GM21528 (cell line): ENCODE measurements around the gene FAM83F.
"Not testable (repeated sequence)": the region's sequence is repeated elsewhere in the genome, so short reads cannot be mapped to it uniquely, and the experiment has no call there.

Experiments used
- ATAC-seq: cut with Tn5 transposase; IDR thresholded peaks from one replicate; pipeline ENCODE4 v1.9.1; 2021; ENCODE audit warnings: mild to moderate bottlenecking, moderate library complexity; ENCODE audit not compliant: unreplicated experiment, low FRiP score

Gene FAM83F

DNA sequence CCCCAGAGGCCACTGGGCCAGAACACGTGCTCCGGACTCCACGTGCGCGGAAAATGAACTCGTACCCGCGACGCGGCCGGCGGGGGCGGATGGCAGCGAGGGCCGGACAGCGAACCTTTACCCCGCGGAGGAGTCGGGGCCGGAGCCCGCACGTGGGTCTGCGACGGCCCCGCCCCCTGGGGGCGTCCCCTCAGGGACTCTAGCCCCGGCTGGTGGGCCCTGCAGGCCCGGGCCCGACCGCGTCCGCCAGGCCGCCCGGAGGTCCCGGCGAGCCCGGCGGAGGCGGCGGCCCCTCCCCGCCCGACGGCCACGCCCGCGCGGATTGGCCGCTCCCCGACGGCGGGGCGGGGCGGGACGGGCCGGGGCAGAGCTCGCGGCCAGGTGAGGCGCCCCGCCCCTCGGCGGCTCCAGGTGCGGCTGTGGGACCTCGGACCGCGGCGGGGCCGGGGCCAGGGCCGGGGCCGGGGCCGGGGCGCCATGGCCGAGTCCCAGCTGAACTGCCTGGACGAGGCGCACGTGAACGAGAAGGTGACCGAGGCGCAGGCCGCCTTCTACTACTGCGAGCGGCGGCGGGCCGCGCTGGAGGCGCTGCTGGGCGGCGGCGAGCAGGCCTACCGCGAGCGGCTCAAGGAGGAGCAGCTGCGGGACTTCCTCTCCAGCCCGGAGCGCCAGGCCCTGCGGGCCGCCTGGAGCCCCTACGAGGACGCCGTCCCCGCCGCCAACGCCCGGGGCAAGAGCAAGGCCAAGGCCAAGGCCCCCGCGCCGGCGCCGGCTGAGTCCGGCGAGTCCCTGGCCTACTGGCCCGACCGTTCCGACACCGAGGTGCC is at the start of gene FAM83F:
TSS of gene FAM83F (plus strand) at position 389 of the 827 bp plus-strand sequence. CDS start at position 478, 89 bp downstream.
- ATAC-seq: no peak

DNA sequence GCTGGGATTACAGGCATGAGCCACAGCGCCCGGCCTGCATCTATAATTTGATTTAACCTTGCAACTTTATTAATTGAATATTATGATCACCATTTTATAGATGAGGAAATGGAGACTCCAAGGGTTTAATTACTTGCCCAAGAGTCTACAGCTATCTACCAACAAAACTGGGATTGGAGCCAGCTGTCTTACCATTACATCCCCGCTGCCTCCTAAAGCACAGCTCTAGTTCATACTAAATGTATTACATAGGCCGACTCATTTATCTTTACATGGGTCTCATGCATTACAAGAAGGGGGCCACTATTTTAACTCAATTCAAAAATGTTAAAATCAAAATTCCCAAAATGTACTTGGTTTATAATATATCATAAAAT is 48.6 kb upstream of the FAM83F start:
- ATAC-seq: no peak

DNA sequence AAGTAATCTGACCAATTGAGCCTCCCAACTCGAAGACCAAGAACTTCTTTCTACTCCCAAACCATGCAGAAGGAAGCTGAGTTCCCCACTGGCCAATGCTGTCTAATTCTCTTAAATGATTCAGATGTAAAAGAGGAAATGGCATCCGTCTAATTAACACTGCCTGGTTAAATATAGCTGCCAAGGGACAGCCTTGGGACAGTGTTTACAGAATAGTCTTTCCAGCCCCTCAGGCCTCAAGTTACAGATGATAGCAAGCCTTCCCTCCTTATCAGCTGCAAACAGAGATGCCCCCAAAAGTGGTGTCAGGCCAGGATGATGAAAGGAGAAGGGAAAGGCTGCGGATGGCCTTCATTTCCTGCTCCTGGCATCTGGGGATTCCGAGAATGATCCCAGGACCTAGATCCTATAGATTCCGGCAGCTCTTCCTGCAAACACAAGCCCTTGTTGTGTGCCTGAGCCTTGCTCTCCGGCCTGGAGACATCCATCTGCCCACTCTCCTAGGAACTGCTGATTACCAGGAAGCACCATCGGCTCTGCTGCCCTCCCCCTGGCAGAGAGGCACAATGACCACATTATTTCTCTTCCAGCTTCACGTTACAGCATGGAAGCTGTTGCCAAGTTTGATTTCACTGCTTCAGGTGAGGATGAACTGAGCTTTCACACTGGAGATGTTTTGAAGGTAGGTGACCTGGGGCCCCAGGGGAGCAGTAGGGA is 48.1 kb upstream of the FAM83F start:
- no peak for ATAC-seq

DNA sequence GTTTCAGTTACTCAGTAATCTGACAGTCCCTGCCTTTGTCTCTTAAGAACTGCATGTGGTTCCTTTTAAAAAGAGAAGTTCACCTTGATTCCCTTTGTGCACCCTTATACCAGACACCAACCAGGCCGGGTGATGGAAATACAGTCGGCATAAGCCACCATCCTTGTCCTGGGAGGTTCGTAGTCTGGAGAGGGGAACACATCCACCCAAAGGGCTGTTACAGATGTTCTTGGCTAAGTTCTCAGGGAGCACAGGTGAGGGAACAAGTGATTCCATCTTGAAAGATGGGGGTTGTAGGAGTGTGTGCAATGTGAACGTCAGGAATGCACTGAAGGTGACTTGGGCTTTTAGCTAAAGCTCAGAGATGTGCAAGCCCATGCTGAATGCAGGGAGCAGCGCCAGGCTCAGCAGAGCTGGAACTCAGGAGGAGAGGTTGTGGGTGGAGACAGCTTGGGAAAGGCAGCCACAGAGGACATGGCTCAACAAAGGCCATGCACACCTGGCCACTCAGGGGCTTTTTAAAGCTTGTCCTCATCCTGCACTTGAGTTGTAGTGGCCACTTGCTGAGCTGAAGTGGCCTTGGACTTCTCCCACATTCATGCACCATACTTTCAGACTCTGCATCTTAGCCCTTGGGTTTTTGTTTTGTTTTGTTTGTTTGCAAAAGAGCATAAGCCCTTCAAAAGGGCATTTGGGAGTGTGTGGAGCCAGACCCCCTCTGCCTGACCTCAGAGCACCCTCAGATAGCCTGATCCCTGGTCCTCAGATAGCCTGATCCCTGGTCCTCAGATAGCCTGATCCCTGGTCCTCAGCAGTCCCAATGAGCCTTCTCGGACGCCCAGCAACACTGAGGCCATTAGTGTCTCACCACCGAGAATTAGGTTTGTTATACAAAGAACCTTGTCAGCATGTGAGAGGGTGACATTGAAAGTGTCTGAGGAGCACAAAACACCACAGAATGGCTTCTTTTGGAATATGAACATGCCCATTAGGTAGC is 47.2 kb upstream of the FAM83F start:
- no peak for ATAC-seq

DNA sequence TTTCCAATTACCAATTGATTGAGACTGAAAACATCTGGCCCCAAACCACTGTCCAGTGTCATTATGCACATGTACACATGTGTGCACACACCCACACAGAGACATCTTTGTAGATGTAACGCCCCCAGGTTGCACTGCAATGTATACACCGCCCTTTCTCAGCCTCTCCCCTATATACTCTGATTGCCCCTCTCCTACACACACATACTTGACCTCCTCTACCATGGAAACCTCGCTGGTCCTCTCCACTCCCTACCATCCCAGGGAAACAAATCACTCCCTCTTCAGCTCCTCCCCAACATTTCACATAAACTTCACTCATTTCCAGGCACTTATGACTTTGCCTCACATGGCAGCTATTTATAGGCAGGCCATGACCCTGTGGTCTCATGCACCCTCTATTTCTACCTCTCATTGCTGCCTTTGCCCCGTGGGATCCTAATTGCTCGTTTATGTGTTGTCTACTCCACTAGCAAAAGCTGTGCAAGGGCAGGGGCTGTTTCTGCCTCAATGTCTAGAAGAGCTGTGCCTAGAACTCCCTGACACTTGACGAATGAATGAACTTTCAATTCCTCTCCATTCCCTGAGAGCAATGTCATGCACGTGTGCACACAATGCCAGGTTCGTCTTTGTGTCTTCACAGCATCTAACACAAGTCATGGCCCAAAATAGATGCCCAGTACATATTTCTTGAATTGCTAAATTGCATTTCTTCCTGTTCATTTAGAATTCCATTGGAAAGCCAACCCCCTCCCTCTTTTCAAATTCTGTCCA is 44.6 kb upstream of the FAM83F start:
- no peak for ATAC-seq

DNA sequence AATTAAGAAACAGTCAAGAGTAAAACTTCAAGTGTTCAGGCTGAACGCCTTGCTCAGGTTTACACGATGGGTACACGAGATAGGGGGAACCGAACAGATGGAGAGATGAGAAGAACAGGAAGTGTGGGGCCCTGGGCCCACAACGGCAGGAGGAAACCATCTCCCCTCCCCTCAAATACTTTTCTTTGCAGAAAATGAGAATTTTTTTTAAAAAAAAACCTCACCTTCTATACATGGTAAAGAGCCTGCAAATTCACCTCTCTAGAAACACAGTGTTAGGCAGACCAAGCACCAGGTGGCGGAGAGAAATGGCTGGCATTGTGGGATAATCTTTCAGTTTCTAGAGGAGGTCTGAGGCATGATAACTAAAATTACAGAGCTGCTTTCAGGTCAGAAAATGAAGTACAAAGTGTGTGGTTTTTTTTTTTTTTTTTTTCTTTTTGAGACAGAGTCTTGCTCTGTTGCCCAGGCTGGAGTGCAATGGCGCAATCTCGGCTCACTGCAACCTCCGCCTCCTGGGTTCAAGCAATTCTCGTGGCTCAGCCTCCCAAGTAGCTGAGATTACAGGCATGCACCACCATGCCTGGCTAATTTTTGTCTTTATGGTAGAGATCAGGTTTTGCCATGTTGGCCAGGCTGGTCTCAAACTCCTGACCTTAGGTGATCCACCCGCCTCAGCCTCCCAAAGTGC is 43.0 kb upstream of the FAM83F start:
- not testable (repeated sequence) for ATAC-seq

DNA sequence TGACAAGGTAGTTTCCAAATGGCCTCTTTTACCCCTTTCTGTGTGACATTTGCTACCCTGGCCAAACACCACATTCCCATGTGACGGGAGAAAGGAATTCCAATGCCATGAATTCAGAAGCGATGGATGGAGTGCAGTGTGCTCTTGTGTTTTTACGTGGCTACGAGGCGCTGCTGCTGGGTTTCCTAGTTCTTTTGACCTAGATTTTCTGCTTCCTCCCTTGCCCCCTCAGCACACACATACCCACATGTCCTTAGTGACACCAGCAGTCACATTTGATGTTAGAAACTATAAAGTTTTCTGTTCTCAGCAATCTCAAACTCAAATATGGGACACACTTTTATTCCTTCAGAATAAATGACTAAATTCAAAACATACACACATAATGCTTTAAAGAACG is 42.4 kb upstream of the FAM83F start:
- no peak for ATAC-seq

DNA sequence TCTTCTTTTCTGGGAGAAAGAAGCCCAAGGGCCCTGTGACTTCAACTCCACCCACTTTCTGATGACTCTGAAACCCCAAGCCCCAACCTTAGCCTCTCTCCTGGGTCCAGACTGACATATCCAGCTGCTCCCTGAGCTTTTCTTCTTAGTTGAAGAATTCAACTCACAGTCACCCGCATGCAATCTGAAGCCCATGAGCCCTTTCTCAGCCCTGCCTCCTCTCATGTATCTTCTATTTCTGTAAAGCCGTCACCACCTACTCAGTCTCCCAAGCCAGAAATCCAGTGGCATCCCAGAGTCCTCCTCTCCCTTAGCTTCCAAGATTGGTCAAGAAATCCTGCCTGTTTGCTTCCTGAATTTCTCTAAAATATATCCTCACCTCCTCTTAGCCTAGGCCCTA is 41.7 kb upstream of the FAM83F start:
- ATAC-seq: no peak

DNA sequence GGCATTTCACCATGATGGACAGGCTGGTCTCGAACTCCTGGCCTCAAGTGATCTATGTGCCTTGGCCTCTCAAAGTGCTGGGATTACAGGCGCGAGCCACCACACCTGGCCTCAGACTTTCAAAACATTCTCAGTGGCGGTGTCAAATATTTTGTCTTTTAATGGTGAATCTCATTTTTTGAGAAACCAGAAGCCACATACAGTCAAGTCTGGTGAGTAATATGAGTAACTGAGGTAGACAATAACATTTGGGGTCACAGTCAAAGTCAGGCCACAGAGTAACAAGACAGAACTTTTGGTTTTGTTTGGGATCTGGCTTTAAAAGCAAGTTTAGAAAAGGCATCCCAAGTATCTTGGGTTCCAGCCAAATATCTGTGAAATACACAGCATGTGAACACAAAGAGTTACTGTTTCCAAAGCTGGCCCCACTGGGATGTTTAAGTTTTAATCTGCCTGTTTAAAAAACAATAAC is 40.1 kb upstream of the FAM83F start:
- ATAC-seq: no peak

DNA sequence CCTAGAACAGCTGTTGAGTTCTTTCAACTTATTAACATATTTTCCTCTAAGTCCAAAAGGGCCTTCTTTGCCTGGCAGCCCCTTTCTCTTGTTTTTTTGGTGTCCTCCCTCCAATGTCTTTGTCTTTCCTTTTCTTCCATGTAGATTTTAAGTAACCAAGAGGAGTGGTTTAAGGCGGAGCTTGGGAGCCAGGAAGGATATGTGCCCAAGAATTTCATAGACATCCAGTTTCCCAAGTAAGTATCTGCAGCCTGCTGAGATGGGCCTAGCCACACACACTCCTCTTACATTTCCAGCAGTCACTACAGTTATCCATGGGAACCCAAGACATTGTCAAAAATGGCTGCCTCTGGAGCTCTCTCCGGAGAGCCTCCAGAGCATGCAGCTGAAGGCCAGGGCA is 39.1 kb upstream of the FAM83F start:
- no peak for ATAC-seq

DNA sequence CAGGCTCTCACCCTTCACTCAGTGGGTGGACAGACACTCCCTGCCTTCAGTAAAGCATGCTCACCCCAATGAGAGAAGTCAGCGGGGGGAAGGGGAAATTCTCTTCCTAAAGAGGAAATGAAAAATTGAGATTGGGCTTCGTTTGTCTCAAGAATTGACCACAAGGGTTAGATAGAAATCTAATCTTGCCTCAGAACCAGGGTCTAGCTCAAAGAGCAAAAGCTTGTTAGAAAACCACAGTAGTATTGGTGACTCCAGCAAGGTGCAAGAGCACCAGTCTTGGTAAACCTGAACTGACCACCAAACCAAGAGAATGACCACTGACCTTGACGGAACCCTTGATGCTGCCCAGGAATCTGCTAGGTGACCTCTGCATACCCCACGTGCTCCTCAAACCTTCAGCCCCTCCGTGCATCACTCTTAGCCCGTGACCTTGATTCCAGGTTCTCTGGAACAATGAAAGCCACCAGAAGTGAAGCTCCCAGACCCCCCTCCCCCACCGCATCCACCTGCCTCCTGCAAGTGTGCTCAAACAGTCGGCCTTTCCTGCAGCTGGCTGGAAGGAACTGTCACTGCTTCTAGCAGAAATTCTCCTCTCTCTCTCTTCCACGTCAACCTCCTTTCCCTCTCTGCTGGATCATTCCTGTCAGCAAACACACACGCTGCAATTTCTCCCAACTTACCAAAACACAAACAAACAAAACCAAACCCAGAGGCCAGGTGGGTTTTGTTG is 37.7 kb upstream of the FAM83F start:
- no peak for ATAC-seq

DNA sequence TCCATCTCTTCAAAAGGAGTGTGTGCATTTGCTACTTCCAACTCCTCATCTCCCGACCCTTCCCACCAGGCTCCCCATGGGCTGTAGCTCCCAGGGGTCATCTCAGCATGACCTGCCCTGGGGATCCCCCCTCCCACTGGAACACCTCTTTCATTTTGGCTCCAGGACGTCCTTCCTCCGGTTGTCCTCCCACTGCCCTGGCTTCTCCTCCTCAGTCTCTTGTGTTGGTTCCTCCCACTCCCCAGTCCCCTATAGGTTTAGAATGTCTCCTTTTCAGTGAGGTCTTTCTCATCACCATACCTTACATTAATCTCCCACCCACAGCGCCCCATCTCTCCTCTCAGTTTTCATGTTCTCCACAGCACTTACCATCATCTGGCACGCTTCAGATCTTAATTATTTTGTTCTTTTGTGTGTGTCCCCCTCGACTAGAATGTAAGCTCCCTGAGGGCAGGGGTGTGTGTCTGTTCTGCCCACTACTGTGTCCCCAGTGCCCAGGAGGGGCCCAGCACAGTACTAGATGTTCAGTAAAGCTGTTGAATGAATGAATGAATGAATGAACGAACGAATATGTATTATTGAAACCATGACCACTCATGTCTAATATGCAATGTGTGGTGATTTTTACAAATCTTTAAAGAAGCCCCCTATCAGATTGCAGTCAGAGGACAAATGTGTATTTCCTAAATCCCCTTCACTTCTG is 36.6 kb upstream of the FAM83F start:
- no peak for ATAC-seq

DNA sequence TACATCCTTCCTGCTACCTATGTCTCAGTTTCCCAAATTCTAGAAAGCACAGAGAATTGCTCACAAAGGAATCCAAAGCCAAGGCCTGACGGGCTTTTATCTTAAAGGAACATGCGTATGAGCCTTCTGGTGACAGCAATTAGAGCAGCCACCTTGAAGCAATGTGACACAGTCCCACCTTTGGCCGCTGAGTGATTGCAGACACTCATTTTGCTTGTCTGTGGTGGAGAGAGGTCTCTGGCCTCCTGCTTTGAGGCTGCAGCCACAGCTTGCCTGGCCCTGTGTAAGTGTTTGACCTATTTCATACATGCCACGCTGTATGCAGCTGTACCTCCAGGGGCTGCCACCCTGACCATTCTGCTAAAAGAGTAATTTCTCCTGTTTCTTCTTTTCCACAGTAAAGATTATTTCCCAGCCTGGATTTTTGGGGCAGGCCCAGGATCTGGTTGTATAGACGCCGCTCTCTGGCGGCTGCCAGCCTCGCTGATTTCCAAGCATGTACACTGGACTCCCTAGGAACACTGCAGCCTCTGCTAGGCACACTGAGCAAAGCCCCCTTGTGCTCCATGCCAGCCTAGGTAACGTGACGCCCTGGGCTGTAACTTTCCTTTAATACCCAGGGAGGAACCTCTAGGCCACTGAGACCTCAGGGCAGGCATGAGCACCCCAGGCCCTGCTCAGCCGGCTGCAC is 35.7 kb upstream of the FAM83F start:
- ATAC-seq: no peak

DNA sequence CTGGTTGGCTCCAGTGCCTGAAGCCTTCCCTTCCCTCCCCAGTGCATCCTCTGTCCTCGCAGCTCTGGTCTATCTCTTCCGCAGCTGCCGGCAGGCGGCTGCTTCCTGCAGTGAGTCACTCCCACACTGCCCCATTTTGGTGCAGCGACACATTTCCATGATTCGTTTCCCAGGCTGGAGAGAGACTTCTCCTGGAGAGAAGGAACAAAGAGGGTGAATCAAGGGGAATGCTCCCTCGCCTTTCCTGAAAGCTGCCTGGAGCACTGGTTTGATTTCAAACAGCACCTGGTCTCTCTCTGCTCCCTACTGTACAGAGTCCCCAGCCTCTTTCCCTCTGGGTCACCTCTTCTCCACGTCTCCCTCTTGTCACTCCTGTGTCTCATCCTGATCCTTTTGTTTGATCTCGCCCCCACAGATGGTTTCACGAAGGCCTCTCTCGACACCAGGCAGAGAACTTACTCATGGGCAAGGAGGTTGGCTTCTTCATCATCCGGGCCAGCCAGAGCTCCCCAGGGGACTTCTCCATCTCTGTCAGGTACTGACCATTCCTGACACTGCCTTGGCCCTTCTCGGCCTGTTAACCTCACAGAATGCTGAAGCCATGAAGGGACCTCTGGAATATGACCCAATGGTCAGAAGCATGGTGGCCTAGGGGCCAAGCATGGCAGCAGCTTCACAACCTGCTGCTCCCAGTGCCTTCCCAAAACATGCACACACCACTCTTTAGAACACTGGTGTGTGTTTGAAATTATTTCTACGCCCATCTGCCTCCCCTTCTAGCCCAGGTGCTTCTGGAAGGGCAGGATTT is 34.9 kb upstream of the FAM83F start, which contains the start of gene TMA7B:
TSS of gene TMA7B (plus strand) at position 758 of the 808 bp plus-strand sequence. CDS start 3,978 bp downstream, outside the sequence.
- ATAC-seq: no peak

DNA sequence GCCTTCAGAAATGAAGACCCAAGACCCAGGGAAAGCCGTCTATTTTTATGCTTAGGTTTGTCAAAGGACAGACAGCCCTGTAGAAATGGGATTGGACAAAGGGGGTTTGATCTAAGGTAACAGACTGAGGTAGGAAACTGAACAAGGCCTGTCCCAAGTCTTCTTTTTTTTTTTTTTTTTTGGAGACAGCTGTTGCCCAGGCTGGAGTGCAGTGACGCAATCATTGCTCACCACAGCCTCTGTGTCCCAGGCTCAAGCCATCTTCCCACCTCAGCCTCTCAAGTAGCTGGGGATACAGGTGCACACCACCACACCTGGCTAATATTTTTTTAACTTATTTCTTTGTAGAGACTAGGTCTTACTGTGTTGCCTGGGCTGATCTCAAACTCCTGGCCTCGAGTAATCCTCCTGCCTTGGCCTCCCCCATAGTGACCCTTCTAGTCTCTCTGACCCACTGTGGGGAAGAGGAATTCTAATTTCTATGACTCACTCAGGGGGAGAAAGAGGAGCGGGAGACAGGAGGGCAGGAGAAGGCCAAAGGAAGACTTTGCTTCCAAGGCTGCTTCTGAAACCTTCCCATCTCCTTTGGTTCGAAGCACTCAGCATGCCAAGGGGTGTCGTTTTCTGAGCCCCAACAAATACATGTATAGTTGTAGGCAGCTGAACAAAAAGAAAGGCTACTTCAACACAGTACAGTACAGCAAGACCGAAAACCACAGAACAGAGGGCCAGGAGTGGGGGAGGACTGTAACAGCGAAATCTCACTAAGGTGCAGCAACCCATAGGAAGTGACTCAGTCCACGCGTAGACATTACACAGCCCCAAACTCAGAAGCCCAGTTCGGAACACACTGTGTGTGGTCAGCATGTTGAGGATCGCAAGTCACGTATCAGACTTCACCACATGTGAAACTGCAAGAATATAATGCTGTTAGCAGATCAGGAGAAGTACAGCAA is 33.7 kb upstream of the FAM83F start:
- ATAC-seq: peak; percentile 58
